Testis (tissue), 2 donors: ENCODE results near the gene OR5D16.
"Not testable (repeated sequence)": the region's sequence is repeated elsewhere in the genome, so short reads cannot be mapped to it uniquely, and the experiment has no call there.

Source experiments
- POLR2A ChIP-seq: fragments of 450-650 bp; IDR thresholded peaks from one replicate; pipeline ENCODE4 v1.6.1; 2017; ENCODE audit warnings: antibody characterized with exemption, mild to moderate bottlenecking, moderate library complexity
- TF ChIP-seq, protein P1 (sequence below), 3 experiments: fragments of 450-650 bp in 2 of 3; fragments of 200-600 bp in 1 of 3; sonication (generic) in 1 of 3; IDR thresholded peaks; one replicate each; pipeline ENCODE4 v1.5.1; 2016 to 2019; ENCODE audit warnings: antibody characterized with exemption in 3 of 3, mild to moderate bottlenecking in 2 of 3, moderate library complexity in 1 of 3

DNA sequence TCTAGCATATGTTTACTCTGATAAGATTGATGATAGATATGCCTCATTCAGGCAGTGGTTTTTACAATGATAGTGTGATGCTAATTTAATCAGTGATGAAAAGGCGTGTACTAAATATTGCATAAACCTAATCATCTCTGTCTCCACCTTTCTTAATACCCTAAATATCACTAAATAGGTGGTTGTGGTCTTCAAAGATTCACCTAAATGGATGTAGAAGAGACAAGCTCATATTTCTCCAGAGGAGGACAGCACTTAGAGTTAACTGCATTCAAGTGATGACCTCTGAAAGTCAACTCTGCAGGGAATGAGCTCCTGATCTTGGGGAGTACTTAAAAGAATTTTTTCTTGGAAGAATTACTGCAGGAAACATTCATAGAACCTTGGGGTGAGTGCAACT lies 44.4 kb downstream of the OR5D16 start, which contains the start of gene TRIM51:
- TF ChIP-seq, protein P1, sequence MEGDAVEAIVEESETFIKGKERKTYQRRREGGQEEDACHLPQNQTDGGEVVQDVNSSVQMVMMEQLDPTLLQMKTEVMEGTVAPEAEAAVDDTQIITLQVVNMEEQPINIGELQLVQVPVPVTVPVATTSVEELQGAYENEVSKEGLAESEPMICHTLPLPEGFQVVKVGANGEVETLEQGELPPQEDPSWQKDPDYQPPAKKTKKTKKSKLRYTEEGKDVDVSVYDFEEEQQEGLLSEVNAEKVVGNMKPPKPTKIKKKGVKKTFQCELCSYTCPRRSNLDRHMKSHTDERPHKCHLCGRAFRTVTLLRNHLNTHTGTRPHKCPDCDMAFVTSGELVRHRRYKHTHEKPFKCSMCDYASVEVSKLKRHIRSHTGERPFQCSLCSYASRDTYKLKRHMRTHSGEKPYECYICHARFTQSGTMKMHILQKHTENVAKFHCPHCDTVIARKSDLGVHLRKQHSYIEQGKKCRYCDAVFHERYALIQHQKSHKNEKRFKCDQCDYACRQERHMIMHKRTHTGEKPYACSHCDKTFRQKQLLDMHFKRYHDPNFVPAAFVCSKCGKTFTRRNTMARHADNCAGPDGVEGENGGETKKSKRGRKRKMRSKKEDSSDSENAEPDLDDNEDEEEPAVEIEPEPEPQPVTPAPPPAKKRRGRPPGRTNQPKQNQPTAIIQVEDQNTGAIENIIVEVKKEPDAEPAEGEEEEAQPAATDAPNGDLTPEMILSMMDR (IDR thresholded peaks at IDR 0.05), result not testable (repeated sequence)
- TF ChIP-seq POLR2A, result not testable (repeated sequence)
